Osteoblast (primary cell): ENCODE data around the gene GDE1. TPM values are rescaled to one million over a fixed set of nuclear protein-coding genes. Genes with fewer than 3 reads are reported as not detected.

Source experiments
- DNase-seq: peaks from one replicate; pipeline ENCODE4 v3.0.0; 2011; ENCODE audit warnings: low spot score, mixed read lengths; ENCODE audit not compliant: insufficient read length; ENCODE audit errors: missing footprints
- H2AFZ ChIP-seq: 2 replicates; pipeline ENCODE4 v1.6.0; 2011; ENCODE audit warnings: mild to moderate bottlenecking, low read length
- H3K27ac ChIP-seq: 2 replicates; pipeline ENCODE4 v1.5.1; 2011; ENCODE audit warnings: mild to moderate bottlenecking, low read depth, low read length, moderate library complexity
- H3K27me3 ChIP-seq: 2 replicates; pipeline ENCODE4 v1.6.0; 2012; ENCODE audit warnings: mild to moderate bottlenecking, control low read depth, inconsistent platforms, low read length, moderate library complexity; ENCODE audit not compliant: insufficient read depth
- H3K36me3 ChIP-seq: 2 replicates; pipeline ENCODE4 v1.5.1; 2011; ENCODE audit warnings: mild to moderate bottlenecking, low read length, control low read depth, moderate library complexity; ENCODE audit not compliant: insufficient read depth
- H3K4me1 ChIP-seq: 2 replicates; pipeline ENCODE4 v1.5.1; 2011; ENCODE audit warnings: mild to moderate bottlenecking, low read length, control low read depth, moderate library complexity; ENCODE audit not compliant: insufficient read depth
- H3K4me2 ChIP-seq: 2 replicates; pipeline ENCODE4 v1.6.0; 2011; ENCODE audit warnings: mild to moderate bottlenecking, low read length; ENCODE audit not compliant: insufficient read depth
- H3K4me3 ChIP-seq: fragments of 200-600 bp; sonication (generic); 3 replicates; pipeline ENCODE4 v1.5.1; 2012; ENCODE audit warnings: mild to moderate bottlenecking, low read length, inconsistent platforms; ENCODE audit not compliant: insufficient read depth
- H3K79me2 ChIP-seq: 2 replicates; pipeline ENCODE4 v1.6.0; 2012; ENCODE audit warnings: mild to moderate bottlenecking, low read length, control low read depth, inconsistent platforms; ENCODE audit not compliant: insufficient read depth
- H3K9me3 ChIP-seq: 2 replicates; pipeline ENCODE4 v1.5.1; 2011; ENCODE audit warnings: low read depth, low read length, control low read depth
- H4K20me1 ChIP-seq: 2 replicates; pipeline ENCODE4 v1.6.0; 2012; ENCODE audit warnings: mild to moderate bottlenecking, low read length, control low read depth; ENCODE audit not compliant: insufficient read depth
- total RNA-seq: library from RNA; depleted of rRNA; stranded (reverse); fragments of >200 nt; gene quantifications from 2 replicates; pipeline ENCODE4 v1.2.3, GENCODE V29; 2012
- TF ChIP-seq, protein P1 (sequence below): IDR thresholded peaks from 2 replicates; pipeline ENCODE4 v1.5.1; 2011; ENCODE audit warnings: mild to moderate bottlenecking, low read depth, low read length, moderate library complexity; ENCODE audit errors: extremely low read depth

Gene GDE1
- total RNA-seq, 1 donor = 77.1 TPM

DNA sequence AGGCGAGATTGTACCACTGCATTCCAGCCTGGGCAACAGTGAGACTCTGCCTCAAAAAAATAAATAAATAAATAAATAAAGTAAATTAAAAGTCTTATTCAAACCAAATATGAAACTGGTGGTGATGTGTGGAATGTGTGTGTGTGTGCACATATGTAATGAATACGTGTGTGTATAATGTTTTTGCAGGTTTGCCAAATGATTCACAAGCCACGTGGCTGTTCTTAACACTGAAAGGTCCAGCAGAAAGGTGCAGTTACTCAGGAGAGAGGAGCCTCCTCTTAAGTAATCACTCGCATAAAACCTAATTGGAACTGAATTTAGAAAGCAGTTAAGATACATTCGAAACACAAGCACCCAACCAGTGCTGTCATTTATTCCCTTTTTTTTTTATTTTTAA lies 22.9 kb downstream of the GDE1 start:
- H4K20me1 ChIP-seq = peaks cover 1% of the 10 kb centered on the region
- H3K27ac ChIP-seq = no peak overlapping the region
- no peak overlapping the region for H3K4me3 ChIP-seq
- H3K36me3 ChIP-seq = peaks cover 19% of the 10 kb centered on the region
- no peaks in the 10 kb centered on the region for H3K79me2 ChIP-seq
- TF ChIP-seq, protein P1, sequence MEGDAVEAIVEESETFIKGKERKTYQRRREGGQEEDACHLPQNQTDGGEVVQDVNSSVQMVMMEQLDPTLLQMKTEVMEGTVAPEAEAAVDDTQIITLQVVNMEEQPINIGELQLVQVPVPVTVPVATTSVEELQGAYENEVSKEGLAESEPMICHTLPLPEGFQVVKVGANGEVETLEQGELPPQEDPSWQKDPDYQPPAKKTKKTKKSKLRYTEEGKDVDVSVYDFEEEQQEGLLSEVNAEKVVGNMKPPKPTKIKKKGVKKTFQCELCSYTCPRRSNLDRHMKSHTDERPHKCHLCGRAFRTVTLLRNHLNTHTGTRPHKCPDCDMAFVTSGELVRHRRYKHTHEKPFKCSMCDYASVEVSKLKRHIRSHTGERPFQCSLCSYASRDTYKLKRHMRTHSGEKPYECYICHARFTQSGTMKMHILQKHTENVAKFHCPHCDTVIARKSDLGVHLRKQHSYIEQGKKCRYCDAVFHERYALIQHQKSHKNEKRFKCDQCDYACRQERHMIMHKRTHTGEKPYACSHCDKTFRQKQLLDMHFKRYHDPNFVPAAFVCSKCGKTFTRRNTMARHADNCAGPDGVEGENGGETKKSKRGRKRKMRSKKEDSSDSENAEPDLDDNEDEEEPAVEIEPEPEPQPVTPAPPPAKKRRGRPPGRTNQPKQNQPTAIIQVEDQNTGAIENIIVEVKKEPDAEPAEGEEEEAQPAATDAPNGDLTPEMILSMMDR = no peak
- no peak overlapping the region for H3K4me2 ChIP-seq
- no peaks in the 10 kb centered on the region for H3K9me3 ChIP-seq
- no peaks in the 10 kb centered on the region for H3K4me1 ChIP-seq
- no peaks in the 10 kb centered on the region for H3K27me3 ChIP-seq
- no peak for DNase-seq
- no peak overlapping the region for H2AFZ ChIP-seq

DNA sequence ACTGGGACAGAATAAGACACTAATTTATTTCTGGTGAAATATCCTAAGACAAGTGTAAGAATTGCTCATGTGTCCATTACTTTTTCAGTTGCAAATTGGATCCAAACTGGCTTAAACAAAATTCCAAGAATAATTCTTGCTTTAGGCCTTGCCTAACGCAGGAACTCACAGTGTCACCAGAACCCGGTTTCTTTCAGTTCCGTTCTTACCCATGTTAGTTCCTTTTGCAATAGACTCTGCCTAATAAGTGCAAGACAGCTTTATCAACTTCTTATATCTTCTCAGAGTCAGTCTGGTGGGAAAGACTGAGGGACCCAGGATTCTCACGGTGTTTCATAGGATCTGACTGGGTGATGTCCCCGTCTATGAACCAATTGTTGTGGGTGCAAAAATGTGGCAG lies 24.7 kb downstream of the GDE1 start:
- Histone ChIP-seq H3K36me3 (peaks cover 9% of the 10 kb centered on the region), H3K4me2 (no peak overlapping the region), H3K27ac (no peak overlapping the region), H4K20me1 (no peaks in the 10 kb centered on the region), H3K4me3 (no peak overlapping the region), H3K9me3 (no peaks in the 10 kb centered on the region), H3K79me2 (no peaks in the 10 kb centered on the region), H3K27me3 (no peaks in the 10 kb centered on the region), H2AFZ (no peak overlapping the region), H3K4me1 (no peaks in the 10 kb centered on the region)
- no peak for DNase-seq
- TF ChIP-seq, protein P1 = no peak

DNA sequence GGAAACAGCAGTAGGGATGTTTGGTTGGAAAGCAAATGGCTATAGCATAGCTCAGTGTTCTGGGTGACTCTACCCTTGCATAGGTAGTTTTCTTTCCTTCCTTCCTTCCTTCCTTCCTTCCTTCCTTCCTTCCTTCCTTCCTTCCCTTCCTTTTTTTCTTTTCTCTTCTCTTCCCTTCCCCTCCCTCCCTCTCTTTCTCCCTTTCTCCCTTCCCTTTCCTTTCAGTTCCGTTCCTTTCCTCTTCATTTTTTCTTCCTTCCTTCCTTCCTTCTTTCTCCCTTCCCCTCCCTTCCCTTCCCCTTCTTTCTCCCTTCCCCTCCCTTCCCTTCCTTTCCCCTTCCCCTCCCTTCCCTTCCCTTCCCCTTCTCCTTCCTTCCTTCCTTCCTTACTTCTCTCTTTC lies 31.3 kb downstream of the GDE1 start:
- DNase-seq = no peak
- H3K4me1 ChIP-seq = no peaks in the 10 kb centered on the region
- H3K36me3 ChIP-seq = no peaks in the 10 kb centered on the region
- no peaks in the 10 kb centered on the region for H3K79me2 ChIP-seq
- H3K27me3 ChIP-seq = no peaks in the 10 kb centered on the region
- H3K9me3 ChIP-seq = no peaks in the 10 kb centered on the region
- H3K4me2 ChIP-seq = no peak overlapping the region
- H3K27ac ChIP-seq = no peak overlapping the region
- H2AFZ ChIP-seq = no peak overlapping the region
- TF ChIP-seq, protein P1 = no peak
- H3K4me3 ChIP-seq = no peak overlapping the region
- H4K20me1 ChIP-seq = no peaks in the 10 kb centered on the region

DNA sequence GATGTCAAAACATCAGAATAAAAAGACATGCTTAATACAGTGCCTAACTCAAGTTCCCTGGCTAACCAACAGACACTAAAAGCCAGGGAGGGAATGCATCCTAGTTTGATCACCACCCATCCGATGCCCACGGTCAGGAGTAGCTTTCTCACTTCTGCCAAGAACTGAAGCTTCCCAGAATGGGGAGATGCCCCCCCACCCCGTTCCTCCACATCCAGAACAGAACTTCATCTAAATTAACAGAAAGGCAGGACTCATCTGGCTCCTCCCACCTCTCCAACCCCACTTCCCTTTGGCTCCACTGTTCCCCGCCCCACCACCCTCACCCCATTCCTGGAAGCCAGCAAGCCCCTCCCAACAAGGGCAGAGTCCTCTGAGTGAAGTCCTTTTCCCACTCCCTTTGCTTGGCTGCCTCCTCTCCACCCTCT lies 33.7 kb downstream of the GDE1 start:
- no peak for DNase-seq

More for the DNA sequence above, 33.7 kb downstream of the GDE1 start:
- no peaks in the 10 kb centered on the region for H3K36me3 ChIP-seq
- H3K27ac ChIP-seq = no peak overlapping the region
- H3K4me2 ChIP-seq = no peak overlapping the region
- no peaks in the 10 kb centered on the region for H3K27me3 ChIP-seq
- no peaks in the 10 kb centered on the region for H3K4me1 ChIP-seq
- no peaks in the 10 kb centered on the region for H3K79me2 ChIP-seq
- no peak overlapping the region for H2AFZ ChIP-seq
- no peaks in the 10 kb centered on the region for H3K9me3 ChIP-seq
- no peak overlapping the region for H3K4me3 ChIP-seq
- TF ChIP-seq, protein P1 = no peak
- no peaks in the 10 kb centered on the region for H4K20me1 ChIP-seq
